ENCODE data around the gene FAM120AOS. TPM values are rescaled to one million over a fixed set of nuclear protein-coding genes. Genes with fewer than 3 reads are reported as not detected.

Gene FAM120AOS
- total RNA-seq, 1 experiment from 2014 or later: 45.6 TPM

GRCh38 chr9:93473411-93473810, 20.0 kb upstream of the FAM120AOS start:
- no peak overlapping the region for H3K4me3 ChIP-seq

DNA sequence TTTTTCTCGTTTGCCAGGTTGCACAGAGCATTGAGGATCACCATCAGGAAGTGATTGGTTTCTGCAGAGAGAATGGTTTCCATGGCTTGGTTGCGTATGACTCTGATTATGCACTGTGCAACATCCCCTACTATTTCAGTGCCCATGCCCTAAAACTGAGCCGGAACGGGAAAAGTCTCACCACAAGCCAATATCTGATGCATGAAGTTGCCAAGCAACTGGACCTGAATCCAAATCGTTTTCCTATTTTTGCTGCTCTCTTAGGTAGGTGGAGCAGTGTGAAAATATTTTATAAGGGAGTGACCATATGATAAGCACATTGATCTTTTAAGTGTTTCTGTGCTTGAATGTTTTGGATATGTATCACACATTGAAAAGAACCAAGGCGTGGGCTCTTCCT, 17.7 kb upstream of the FAM120AOS start:
- H3K9me3 ChIP-seq: no peaks in the 10 kb centered on the region
- DNase-seq: no peak
- H3K36me3 ChIP-seq: peaks cover 27% of the 10 kb centered on the region

More at GRCh38 chr9:93473411-93473810, 20.0 kb upstream of the FAM120AOS start:
- H3K9me3 ChIP-seq: no peaks in the 10 kb centered on the region
- peaks cover 37% of the 10 kb centered on the region for H3K36me3 ChIP-seq
- DNase-seq: no peak
- no peaks in the 10 kb centered on the region for H3K27me3 ChIP-seq

GRCh38 chr9:93470391-93470790, 17.0 kb upstream of the FAM120AOS start:
- peaks cover 20% of the 10 kb centered on the region for H3K36me3 ChIP-seq
- H3K9me3 ChIP-seq: no peaks in the 10 kb centered on the region
- no peak overlapping the region for H3K4me3 ChIP-seq
- DNase-seq: no peak
- no peaks in the 10 kb centered on the region for H3K27me3 ChIP-seq

More for the DNA sequence above, 17.7 kb upstream of the FAM120AOS start:
- H3K27me3 ChIP-seq: no peaks in the 10 kb centered on the region
- no peak overlapping the region for H3K4me3 ChIP-seq

- no peaks in the 10 kb centered on the region for H3K9me3 ChIP-seq
- H3K27me3 ChIP-seq: no peaks in the 10 kb centered on the region
- peak; percentile 12 for DNase-seq
- H3K36me3 ChIP-seq: peaks cover 16% of the 10 kb centered on the region
- H3K4me3 ChIP-seq: 0 out of 2 replicates have a peak overlapping the region, but pooled peaks have one; percentile 0
These were observed 15.5 kb upstream of the FAM120AOS start for GRCh38 chr9:93468763-93469456.

GRCh38 chr9:93467462-93467861, 14.1 kb upstream of the FAM120AOS start:
- no peaks in the 10 kb centered on the region for H3K9me3 ChIP-seq
- peaks cover 9% of the 10 kb centered on the region for H3K36me3 ChIP-seq
- H3K4me3 ChIP-seq: no peak overlapping the region
- H3K27me3 ChIP-seq: no peaks in the 10 kb centered on the region
- no peak for DNase-seq

GRCh38 chr9:93467062-93467416, 13.7 kb upstream of the FAM120AOS start:
- no peak for DNase-seq
- Histone ChIP-seq H3K36me3 (peaks cover 7% of the 10 kb centered on the region), H3K27me3 (no peaks in the 10 kb centered on the region), H3K9me3 (no peaks in the 10 kb centered on the region), H3K4me3 (no peak overlapping the region)

DNA sequence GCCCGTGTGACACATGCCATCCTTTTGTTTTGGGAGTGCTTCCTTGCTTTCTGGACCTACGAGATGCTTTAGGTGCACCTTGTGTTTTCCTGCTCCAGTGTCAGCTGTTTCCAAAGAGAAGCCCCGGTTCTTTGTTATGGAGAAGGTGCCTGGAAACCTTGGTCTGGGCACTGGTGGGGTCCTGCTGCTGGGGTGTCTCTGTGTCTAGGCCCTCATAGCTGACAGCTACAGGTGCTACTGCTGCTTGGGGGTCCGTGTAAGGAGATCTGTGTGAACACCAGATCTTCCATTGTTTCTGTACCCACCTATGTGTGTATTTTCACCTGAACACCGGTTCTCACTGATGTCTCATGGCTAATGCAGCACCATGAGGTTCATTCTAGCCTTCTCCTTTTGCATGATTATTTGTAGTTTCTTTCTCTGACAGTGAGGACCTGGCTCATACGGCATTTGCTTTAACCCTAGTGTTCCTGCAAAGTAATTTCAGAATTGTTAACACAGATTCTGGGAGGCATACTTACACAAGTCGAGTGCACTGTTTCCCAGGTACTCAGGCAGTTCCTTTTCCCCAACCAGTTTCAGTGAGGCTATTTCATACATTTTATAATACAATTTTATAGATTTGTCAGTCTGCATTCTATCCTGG, 13.2 kb upstream of the FAM120AOS start:
- no peaks in the 10 kb centered on the region for H3K27me3 ChIP-seq
- no peak for DNase-seq
- H3K9me3 ChIP-seq: no peaks in the 10 kb centered on the region
- no peak overlapping the region for H3K4me3 ChIP-seq
- H3K36me3 ChIP-seq: peaks cover 6% of the 10 kb centered on the region

DNA sequence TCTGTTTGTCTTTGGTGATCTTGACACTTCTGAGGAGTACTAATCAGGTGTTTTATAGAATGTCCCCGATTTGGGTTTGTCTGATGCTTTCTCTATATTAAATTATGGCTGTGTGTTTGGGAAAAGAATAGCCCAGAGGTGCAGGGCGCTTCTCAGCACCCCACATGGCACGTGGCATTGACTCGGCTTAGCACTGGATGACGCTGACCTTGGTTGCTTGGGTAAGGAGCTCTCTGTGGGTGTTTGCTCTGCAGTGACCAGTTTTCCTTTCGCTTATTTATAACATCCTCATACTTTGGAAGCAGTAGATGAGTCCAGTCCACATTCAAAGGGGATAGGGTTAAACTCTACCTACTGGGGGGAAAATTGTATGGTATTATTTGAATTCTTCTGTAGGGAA, 12.5 kb upstream of the FAM120AOS start:
- H3K4me3 ChIP-seq: no peak overlapping the region
- no peak for DNase-seq

GRCh38 chr9:93464876-93465275, 11.5 kb upstream of the FAM120AOS start:
- Histone ChIP-seq H3K4me3 (no peak overlapping the region), H3K36me3 (no peaks in the 10 kb centered on the region; the same call in none of the 2 replicates), H3K27me3 (no peaks in the 10 kb centered on the region), H3K9me3 (no peaks in the 10 kb centered on the region)
- DNase-seq: no peak

More for the DNA sequence above, 12.5 kb upstream of the FAM120AOS start:
- Histone ChIP-seq H3K36me3 (no peaks in the 10 kb centered on the region; the same call in none of the 2 replicates), H3K9me3 (no peaks in the 10 kb centered on the region), H3K27me3 (no peaks in the 10 kb centered on the region)

DNA sequence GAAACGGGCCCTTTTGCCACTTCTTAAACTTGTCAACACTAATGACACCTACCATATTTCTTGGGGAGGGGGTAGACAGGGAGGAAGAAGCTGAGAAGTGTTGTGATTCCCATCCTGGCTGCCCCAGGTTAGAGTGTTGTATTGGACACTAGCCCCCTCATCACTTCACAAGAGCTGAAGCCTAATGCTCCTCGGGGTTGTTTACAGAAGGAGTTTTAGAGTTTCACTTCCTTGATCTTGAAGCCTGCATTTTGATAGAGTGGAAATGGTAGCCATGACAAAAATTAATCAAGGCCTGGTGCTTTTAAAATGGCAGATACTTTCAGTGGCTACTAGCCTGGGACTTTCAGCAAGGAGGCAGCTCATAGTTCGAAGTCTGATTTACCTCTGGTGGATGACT, 11.0 kb upstream of the FAM120AOS start:
- no peak for DNase-seq
- H3K36me3 ChIP-seq: no peaks in the 10 kb centered on the region; the same call in 1 of the 2 replicates
- no peaks in the 10 kb centered on the region for H3K27me3 ChIP-seq
- H3K9me3 ChIP-seq: no peaks in the 10 kb centered on the region
- H3K4me3 ChIP-seq: no peak overlapping the region

DNA sequence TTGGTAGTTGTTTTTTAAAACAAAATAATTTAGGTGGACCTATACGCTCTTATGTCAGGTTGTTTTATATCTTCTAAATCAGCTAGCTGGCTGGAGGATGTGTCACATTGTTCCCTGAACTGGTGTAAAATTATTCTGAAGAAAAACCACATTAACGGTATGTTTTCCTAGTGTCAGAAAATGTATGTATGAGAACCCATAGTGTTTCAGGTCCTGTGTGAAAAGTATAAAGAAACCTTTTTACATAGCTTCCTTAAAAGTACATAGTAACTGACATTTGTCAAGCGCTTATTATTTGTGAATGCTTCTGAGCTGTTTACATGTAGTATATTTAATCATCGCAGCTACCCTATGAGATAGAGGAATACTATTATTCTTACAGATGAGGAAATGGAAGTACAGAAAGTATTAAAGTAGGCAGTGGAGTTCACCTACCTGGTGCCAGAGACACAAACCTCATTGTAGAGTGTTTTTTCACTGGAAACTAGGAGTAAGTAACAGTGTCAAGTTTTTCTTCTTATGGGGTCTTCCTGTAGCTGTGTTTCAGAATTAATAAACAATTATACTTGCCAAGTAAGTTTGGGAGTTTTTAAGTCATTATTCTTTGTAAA, 10.4 kb upstream of the FAM120AOS start:
- Histone ChIP-seq H3K36me3 (no peaks in the 10 kb centered on the region; the same call in 1 of the 2 replicates), H3K9me3 (no peaks in the 10 kb centered on the region), H3K4me3 (no peak overlapping the region), H3K27me3 (no peaks in the 10 kb centered on the region)
- no peak for DNase-seq

DNA sequence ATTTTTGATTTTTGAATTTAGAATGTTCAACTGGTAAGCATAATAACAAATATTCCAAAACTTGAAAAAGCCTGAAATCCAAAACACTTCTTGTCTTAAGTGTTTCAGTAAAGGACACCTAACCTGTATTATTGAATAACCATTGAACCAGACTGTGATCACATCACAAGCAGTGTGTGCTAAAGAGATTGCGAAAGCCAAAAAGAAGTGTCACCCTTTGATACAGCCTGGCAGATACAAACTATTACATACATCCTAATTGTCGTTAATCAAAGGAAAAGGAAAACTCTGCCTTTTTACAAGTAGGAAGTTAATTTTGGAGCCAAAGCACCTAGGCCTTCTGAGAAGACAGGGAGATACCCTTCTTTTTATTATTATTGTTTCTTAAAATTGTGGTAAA, 8.4 kb upstream of the FAM120AOS start:
- Histone ChIP-seq H3K9me3 (no peaks in the 10 kb centered on the region), H3K4me3 (no peak overlapping the region), H3K27me3 (no peaks in the 10 kb centered on the region), H3K36me3 (peaks cover 12% of the 10 kb centered on the region)
- no peak for DNase-seq

GRCh38 chr9:93461414-93461743, 8.0 kb upstream of the FAM120AOS start:
- H3K27me3 ChIP-seq: no peaks in the 10 kb centered on the region
- H3K36me3 ChIP-seq: peaks cover 17% of the 10 kb centered on the region
- DNase-seq: no peak
- H3K4me3 ChIP-seq: no peak overlapping the region
- H3K9me3 ChIP-seq: no peaks in the 10 kb centered on the region

DNA sequence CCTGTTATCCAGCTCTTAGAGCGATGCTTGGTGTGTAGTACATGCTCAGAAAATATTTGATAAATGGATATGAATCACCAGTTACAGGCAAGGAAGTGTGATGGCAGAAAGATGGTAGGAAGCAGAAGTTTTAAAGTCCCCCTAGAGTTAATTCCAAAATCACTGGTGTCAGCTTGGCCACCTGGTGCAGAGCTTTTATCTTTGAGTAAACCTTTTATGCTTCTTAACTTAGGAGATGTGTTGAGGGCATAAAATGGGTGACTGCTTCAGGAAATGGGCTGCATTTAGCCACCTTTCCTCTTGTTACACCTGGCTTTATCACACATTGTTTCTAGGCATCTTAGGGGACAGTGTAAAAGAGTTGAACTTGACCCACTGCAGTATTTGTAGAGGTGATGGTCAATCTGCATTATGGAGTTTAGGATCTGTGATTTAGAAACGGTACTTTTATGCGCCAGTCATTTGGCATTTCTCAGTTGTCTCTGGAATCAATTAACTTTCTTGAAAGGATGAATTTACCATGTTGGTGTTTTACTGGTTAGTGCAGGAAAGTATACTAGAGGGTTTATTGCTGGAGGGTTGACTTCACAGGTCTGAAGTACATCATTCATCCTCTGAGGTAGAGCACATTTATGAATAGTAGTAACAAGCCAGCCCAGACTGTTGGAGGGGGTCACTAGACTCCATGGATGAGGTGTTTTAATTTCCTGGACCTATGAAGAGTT, 7.5 kb upstream of the FAM120AOS start:
- no peak for DNase-seq
- H3K9me3 ChIP-seq: no peaks in the 10 kb centered on the region
- H3K27me3 ChIP-seq: no peaks in the 10 kb centered on the region
- no peak overlapping the region for H3K4me3 ChIP-seq
- H3K36me3 ChIP-seq: peaks cover 21% of the 10 kb centered on the region

DNA sequence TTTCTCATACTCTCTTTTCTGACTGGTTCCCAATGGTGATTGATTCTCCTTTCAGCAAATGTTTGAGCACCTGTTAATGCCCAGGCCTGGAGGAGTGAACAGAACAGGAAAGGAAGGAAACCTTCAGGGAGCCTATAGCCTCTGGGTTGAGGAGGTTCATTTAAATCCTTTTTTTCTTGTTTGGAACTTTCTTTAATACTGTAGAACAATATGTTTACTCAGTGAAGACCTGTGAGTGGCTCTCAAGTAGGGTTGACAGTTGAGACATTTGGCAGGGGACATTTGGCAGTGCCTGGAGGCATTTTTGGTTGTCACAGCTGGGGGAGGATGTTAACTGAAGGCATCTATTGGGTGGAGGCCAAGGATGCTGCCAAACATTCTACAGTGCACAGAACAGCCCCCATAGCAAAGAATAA, 6.1 kb upstream of the FAM120AOS start:
- Histone ChIP-seq H3K27me3 (no peaks in the 10 kb centered on the region), H3K4me3 (no peak overlapping the region), H3K9me3 (no peaks in the 10 kb centered on the region), H3K36me3 (peaks cover 28% of the 10 kb centered on the region)
- DNase-seq: no peak

GRCh38 chr9:93458712-93459111, 5.3 kb upstream of the FAM120AOS start:
- Histone ChIP-seq H3K9me3 (no peaks in the 10 kb centered on the region), H3K4me3 (no peak overlapping the region), H3K36me3 (peaks cover 33% of the 10 kb centered on the region), H3K27me3 (no peaks in the 10 kb centered on the region)
- DNase-seq: no peak

GRCh38 chr9:93457006-93457405, 3.6 kb upstream of the FAM120AOS start:
- Histone ChIP-seq H3K4me3 (no peak overlapping the region), H3K36me3 (peaks cover 46% of the 10 kb centered on the region), H3K27me3 (no peaks in the 10 kb centered on the region), H3K9me3 (no peaks in the 10 kb centered on the region)
- DNase-seq: no peak

All from MG63 (cell line).